ENCODE data around the gene SNAP91. TPM values are rescaled to one million over a fixed set of nuclear protein-coding genes. Genes with fewer than 3 reads are reported as not detected.
A peak's percentile ranks its signal among the peaks of the same experiment; 100 is the strongest.
"Not testable (repeated sequence)": the region's sequence is repeated elsewhere in the genome, so short reads cannot be mapped to it uniquely, and the experiment has no call there.

Gene SNAP91
- total and polyA plus RNA-seq, 2 donors (not counting 3 experiments of a cell fraction or from before 2014, with no cell fraction given), result 1.3 to 1.5 TPM

- Histone ChIP-seq H3K9me1 (replicated peaks; ENCODE audit: control insufficient read depth, extremely low read depth, insufficient read depth, low read length) (no peaks in the 10 kb centered on the region), H3K4me1 (ENCODE audit: control insufficient read depth, extremely low read depth, insufficient read depth, low read length) (no peaks in the 10 kb centered on the region), H3K4me2 (ENCODE audit: insufficient read depth, low read length) (no peak overlapping the region), H3K27ac (ENCODE audit: insufficient read depth, low read depth, low read length) (no peak overlapping the region), H2AFZ (ENCODE audit: low read depth, low read length) (no peak overlapping the region), H3K9ac (replicated peaks; ENCODE audit: extremely low read depth, insufficient read depth, low read length) (no peak overlapping the region), H4K20me1 (replicated peaks; ENCODE audit: control insufficient read depth, extremely low read depth, insufficient read depth, low read length) (no peaks in the 10 kb centered on the region), H3K9me3 (replicated peaks; ENCODE audit: control insufficient read depth, insufficient read depth, low read length) (no peaks in the 10 kb centered on the region), H3K79me2 (ENCODE audit: control insufficient read depth, insufficient read depth, low read length) (no peaks in the 10 kb centered on the region), H3K4me3 (replicated peaks in 1 of 3; ENCODE audit: insufficient read depth in 1 of 3, low read depth in 1 of 3, low read length in 3 of 3) (no peak overlapping the region), H3K36me3 (ENCODE audit: control insufficient read depth in 2 of 2, extremely low read depth in 1 of 2, insufficient read depth in 2 of 2, low read length in 2 of 2) (no peaks in the 10 kb centered on the region), H3K27me3 (ENCODE audit: control insufficient read depth in 2 of 2, insufficient read depth in 2 of 2, low read length in 2 of 2) (no peaks in the 10 kb centered on the region)
- POLR2A ChIA-PET, result no interaction called here
- DNase-seq (ENCODE audit: low read depth, low spot score), result no peak
- no peak for FAIRE-seq
- no peak for TF ChIP-seq POLR2A (IDR thresholded peaks at IDR 0.05; ENCODE audit: low read depth, low read length)
- TF ChIP-seq JUN (IDR thresholded peaks at IDR 0.05; ENCODE audit: borderline replicate concordance, insufficient read depth, insufficient read length, low read depth), result no peak
- no peak for TF ChIP-seq POLR2AphosphoS5 (IDR thresholded peaks at IDR 0.05; ENCODE audit: insufficient read depth, low read depth, low read length)
- TF ChIP-seq MYC (IDR thresholded peaks at IDR 0.05; ENCODE audit: low read depth, low read length), result no peak
- TF ChIP-seq GATA2 (IDR thresholded peaks at IDR 0.05; ENCODE audit: insufficient read depth, insufficient read length, low read depth, low read length), result no peak
- TF ChIP-seq FOS (IDR thresholded peaks at IDR 0.05; ENCODE audit: borderline replicate concordance, insufficient read depth, low read length), result no peak
- TF ChIP-seq EZH2 (IDR thresholded peaks at IDR 0.05; ENCODE audit: borderline replicate concordance, low read depth, low read length, severe bottlenecking), result no peak
- no peak for TF ChIP-seq CTCF (IDR thresholded peaks at IDR 0.05; ENCODE audit: extremely low read depth in 1 of 2, insufficient read depth in 1 of 2, low read depth in 1 of 2, low read length in 2 of 2)
- TF ChIP-seq MAX (IDR thresholded peaks at IDR 0.05; ENCODE audit: insufficient read depth, insufficient read length), result no peak
- CTCF ChIA-PET, result interaction anchor here (1.1 to 4.4 kb wide), 3 partner anchors 10 to 58 kb away, joined by 3 to 32 read pairs (median 4); no protein-coding TSS in a partner anchor
- dilution Hi-C loops (cut with MboI; ENCODE audit: extremely low pct_ligation_motif_present, low sequenced_read_pairs), result no loop called here
- BruUV-seq (replicated peaks), result no TSS peak
- intact Hi-C loops (cut with micrococcal nuclease), result no loop called here
Measured at GRCh38 chr6:83556871-83557270, 152.0 kb downstream of the SNAP91 start.

- H3K9me3 ChIP-seq (replicated peaks; ENCODE audit: control insufficient read depth, insufficient read depth, low read length); H3K9me1 ChIP-seq (replicated peaks; ENCODE audit: control insufficient read depth, extremely low read depth, insufficient read depth, low read length); H3K9ac ChIP-seq (replicated peaks; ENCODE audit: extremely low read depth, insufficient read depth, low read length); CTCF ChIA-PET; H3K4me3 ChIP-seq (replicated peaks in 1 of 3; ENCODE audit: insufficient read depth in 1 of 3, low read depth in 1 of 3, low read length in 3 of 3); H4K20me1 ChIP-seq (replicated peaks; ENCODE audit: control insufficient read depth, extremely low read depth, insufficient read depth, low read length); H3K36me3 ChIP-seq (ENCODE audit: control insufficient read depth in 2 of 2, extremely low read depth in 1 of 2, insufficient read depth in 2 of 2, low read length in 2 of 2); dilution Hi-C loops (cut with MboI; ENCODE audit: extremely low pct_ligation_motif_present, low sequenced_read_pairs); H3K27ac ChIP-seq (ENCODE audit: insufficient read depth, low read depth, low read length); H3K4me2 ChIP-seq (ENCODE audit: insufficient read depth, low read length); DNase-seq (ENCODE audit: low read depth, low spot score); H3K4me1 ChIP-seq (ENCODE audit: control insufficient read depth, extremely low read depth, insufficient read depth, low read length); BruUV-seq (replicated peaks); H3K79me2 ChIP-seq (ENCODE audit: control insufficient read depth, insufficient read depth, low read length); POLR2A ChIA-PET; H3K27me3 ChIP-seq (ENCODE audit: control insufficient read depth in 2 of 2, insufficient read depth in 2 of 2, low read length in 2 of 2); intact Hi-C loops (cut with micrococcal nuclease); H2AFZ ChIP-seq (ENCODE audit: low read depth, low read length): not testable (repeated sequence)
- FAIRE-seq, result peak; percentile 68
Measured at GRCh38 chr6:83551748-83552147, 157.2 kb downstream of the SNAP91 start.

- H2AFZ ChIP-seq (ENCODE audit: low read depth, low read length); BruUV-seq (replicated peaks); H3K9ac ChIP-seq (replicated peaks; ENCODE audit: extremely low read depth, insufficient read depth, low read length); intact Hi-C loops (cut with micrococcal nuclease); H3K36me3 ChIP-seq (ENCODE audit: control insufficient read depth in 2 of 2, extremely low read depth in 1 of 2, insufficient read depth in 2 of 2, low read length in 2 of 2); POLR2A ChIA-PET; H3K9me1 ChIP-seq (replicated peaks; ENCODE audit: control insufficient read depth, extremely low read depth, insufficient read depth, low read length); H3K4me2 ChIP-seq (ENCODE audit: insufficient read depth, low read length); H3K4me1 ChIP-seq (ENCODE audit: control insufficient read depth, extremely low read depth, insufficient read depth, low read length); FAIRE-seq; H3K9me3 ChIP-seq (replicated peaks; ENCODE audit: control insufficient read depth, insufficient read depth, low read length); H3K27ac ChIP-seq (ENCODE audit: insufficient read depth, low read depth, low read length); H3K27me3 ChIP-seq (ENCODE audit: control insufficient read depth in 2 of 2, insufficient read depth in 2 of 2, low read length in 2 of 2); H3K79me2 ChIP-seq (ENCODE audit: control insufficient read depth, insufficient read depth, low read length); H4K20me1 ChIP-seq (replicated peaks; ENCODE audit: control insufficient read depth, extremely low read depth, insufficient read depth, low read length); dilution Hi-C loops (cut with MboI; ENCODE audit: extremely low pct_ligation_motif_present, low sequenced_read_pairs); DNase-seq (ENCODE audit: low read depth, low spot score); H3K4me3 ChIP-seq (replicated peaks in 1 of 3; ENCODE audit: insufficient read depth in 1 of 3, low read depth in 1 of 3, low read length in 3 of 3): not testable (repeated sequence)
- CTCF ChIA-PET, result interaction anchor here (2.8 kb wide), 1 partner anchor 14 kb away, joined by 16 read pairs; no protein-coding TSS in a partner anchor
Measured at GRCh38 chr6:83550482-83550881, 158.4 kb downstream of the SNAP91 start.
